Measurements from ENCODE around the gene APBB2.

APBB2 gene

DNA sequence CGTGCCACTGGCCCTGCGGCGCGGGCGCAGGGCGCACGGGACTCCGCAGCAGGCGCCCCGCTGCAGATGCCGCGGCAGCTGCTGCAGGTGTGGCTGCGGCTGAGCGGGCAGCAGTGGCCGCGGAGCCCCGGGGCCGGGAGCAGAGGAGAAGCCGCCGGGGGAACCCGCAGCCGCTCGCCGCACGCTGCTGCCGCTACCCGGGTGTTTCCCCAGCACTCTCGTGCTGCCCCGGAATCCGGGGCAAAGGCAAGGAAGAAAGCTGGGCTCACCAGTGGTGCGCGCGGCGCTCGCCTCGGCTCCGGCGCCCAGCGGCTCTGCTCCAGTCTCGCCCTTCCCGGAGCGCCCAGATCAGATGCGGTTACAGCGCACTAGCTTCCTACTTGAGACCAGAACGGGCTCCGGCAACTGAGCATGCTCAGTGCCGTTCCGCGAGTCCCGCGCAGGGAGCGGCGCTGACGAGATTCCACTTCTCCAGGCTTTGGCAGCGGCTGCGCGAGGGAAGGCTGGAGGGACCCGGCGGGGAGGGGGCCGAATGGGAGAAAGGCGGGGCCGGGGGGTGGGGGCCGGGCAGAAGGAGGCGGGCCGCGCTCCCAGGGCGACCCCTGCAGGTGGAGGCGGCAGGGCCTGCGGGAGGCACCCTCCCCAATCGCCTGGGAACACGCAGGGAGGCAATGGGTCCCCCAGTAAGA is at the start of gene APBB2:
Gene APBB2 (minus strand): TSS at position 407 of the 689 bp plus-strand sequence. CDS start 181,288 bp downstream, outside the sequence.
- peak; percentile 59 for DNase-seq

GRCh38 chr4:41262198-41262597 is 47.9 kb upstream of the APBB2 start:
- DNase-seq = no peak

DNA sequence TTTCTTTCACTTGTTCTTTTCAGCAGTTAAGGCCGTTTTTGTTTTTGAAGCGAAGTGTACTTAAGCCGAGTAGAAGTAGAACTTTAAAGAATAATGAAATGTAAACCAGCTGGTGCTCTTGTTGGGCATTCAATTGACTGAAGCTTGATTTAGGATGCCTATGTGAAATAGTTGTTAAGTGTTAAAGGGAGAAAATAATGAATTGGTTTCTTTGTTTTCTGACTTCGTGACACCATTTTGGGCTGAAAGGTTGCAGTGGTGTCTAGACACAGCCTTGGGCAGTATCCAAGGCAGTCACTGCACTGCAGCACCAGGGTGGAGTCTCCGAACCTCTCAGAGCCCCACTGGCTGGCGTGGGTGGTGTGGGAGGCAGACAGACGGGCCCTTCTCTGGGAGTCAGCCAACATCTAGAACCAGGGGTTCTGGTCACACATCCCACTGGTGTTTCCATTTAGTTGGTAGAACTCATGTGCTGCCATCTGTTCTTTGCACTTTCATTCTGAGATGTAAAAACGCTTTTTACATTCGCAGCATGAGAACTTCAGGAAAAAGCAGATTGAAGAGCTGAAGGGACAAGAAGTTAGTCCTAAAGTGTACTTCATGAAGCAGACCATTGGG is 45.9 kb upstream of the APBB2 start:
- DNase-seq = no peak

DNA sequence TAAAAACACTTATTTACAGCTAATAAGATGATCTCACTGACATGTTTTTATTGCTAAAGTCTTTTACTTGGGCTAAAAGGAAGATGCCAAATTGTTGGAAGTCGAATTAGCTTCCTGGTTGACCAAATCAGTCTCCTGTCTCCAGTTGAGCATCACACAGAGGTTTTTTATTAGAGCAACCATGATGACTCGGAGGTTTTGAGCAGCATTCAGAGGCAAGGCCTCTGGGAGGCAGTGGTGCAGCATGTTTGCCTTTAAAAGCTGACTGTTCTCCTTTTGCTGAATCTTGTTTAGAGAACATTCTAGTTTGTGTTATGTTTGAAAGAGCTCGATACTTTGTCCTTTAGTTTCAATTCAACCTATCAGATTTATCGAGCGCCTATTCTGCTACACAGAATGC is 44.4 kb upstream of the APBB2 start:
- DNase-seq = peak; percentile 12

DNA sequence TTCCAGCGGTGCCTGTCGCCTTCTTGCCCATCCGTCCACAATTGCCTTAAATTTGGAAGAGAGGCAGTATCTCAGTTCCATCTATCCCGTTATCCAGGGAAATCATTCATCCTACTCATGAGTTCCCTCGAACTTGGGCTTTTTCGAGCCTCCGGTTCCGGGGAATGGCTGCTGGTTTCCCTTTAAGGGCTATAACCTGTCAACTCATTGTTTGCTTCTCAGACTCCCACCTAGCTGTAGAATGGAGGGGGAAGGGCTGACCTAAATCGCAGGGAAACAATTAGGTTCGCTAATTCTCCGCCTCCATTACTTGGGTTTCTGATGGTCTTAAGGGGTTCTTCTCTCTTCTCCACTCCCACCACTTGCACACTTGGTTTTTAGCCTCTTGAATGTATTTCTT is 43.6 kb upstream of the APBB2 start:
- no peak for DNase-seq

DNA sequence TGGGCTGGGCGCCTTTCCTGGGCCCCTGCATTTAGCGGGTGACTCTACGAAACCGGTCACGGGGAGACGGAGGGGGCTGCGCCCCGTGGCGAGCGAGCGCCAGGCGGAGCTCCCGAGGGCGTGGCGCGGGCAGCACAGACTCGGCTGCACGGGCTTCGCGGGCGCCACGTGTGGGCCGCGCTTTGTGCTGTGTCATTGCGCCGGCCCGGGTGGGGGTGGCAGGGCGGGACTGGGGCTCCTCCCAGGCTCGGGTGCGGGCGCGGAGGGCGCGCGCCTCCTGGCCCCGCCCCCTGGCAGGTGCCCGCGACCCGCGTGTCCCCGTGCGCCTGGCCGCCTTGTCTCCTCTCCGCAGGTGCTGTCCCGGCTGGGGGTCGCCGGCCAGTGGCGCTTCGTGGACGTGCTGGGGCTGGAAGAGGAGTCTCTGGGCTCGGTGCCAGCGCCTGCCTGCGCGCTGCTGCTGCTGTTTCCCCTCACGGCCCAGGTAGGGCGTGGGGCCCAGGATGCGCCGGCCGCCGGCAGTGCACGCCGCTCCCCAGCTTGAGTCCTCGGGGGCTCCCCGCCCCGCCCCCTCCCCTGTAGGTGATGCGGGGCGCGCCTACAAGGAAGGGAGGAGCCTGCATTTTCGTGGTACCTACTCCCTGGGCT is 43.0 kb upstream of the APBB2 start:
- DNase-seq = peak; percentile 42

- no peak for DNase-seq
These were observed 42.5 kb upstream of the APBB2 start, which contains the start of gene UCHL1 for GRCh38 chr4:41256740-41257256. TSS of gene UCHL1 (plus strand) at chr4:41256928. CDS start at chr4:41256977, 49 bp downstream.

- DNase-seq = no peak
These were observed 41.9 kb upstream of the APBB2 start for GRCh38 chr4:41256131-41256739.

- no peak for DNase-seq
These were observed 31.6 kb upstream of the APBB2 start for GRCh38 chr4:41245983-41246382.

GRCh38 chr4:41241919-41242318 is 27.6 kb upstream of the APBB2 start:
- no peak for DNase-seq

DNA sequence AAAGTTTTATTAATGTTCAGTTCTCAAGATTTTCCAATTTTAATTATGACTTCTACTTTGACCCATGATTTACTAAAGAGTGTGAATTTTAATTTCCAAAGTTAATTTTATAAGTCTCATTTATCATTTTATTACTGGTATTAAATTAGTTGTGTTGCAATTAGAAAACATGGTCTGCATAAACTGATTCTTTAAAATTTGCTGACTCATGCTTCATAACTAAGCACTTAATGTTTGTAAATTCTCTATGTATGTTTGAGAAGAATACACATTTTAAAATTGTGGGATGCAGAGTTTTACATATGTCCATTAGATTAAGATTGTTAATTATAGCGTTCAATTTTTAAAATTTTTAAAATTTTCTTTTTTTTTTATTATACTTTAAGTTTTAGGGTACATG is 22.2 kb upstream of the APBB2 start:
- no peak for DNase-seq

- DNase-seq = no peak
These were observed 21.7 kb upstream of the APBB2 start for GRCh38 chr4:41236032-41236431.

DNA sequence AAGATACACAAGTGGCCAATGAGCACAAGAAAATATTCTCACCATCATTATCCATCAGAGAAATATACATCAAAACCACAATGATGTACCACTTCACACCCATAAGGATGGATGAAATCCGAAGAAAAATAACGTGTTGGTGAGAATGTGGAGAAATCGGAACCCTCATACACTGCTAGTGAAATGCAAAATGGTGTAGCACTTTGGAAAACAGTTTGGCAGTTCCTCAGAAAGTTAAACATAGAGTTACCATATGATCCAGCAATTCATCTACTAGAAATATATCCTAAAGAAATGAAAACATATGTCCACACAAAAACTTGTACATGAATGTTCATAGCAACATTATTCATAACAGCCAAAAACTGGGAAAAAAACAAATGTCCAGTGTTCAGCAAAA is 18.5 kb upstream of the APBB2 start:
- DNase-seq = no peak

DNA sequence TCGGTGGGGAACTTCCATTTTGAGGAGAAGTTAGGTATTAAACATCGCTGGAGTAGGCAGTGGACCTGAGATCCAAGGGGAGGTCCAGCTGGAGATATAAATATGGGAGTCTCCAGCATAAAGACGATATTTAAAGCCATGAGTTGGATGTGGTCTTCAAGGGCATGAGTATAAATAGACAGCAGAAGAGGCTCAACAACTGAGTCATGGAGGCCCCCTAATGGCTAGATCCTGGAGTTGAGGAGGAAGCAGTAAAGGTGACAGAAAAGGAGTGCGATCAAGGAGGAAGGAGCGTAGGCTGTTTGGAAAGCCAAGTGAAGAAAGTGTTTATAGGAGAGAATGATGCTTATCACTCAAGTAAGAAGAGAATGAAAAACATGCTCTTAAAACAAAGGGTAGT is 18.1 kb upstream of the APBB2 start:
- DNase-seq = no peak

DNA sequence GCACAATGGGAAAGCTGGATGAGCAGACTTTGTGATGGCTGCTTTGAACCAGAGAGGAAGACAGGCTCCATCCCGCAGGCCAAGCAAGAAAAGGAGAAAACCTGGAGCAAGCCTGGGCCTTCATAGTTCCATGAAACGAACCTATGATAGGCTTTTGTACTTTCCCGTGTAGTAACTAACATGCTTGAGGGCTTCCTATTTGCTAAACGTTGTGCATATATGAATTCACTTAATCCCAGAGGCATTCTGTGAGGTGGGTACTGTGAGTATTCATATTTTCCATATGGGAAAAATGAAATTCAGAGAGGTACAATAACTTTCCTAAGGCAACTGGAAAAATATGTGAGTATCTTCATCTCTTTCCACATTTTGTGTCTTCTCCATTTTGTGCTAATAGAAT is 13.6 kb upstream of the APBB2 start:
- DNase-seq = no peak

- DNase-seq = no peak
These were observed 7.7 kb upstream of the APBB2 start for GRCh38 chr4:41221850-41222645.

GRCh38 chr4:41219421-41219950 is 5.1 kb upstream of the APBB2 start:
- DNase-seq = no peak

DNA sequence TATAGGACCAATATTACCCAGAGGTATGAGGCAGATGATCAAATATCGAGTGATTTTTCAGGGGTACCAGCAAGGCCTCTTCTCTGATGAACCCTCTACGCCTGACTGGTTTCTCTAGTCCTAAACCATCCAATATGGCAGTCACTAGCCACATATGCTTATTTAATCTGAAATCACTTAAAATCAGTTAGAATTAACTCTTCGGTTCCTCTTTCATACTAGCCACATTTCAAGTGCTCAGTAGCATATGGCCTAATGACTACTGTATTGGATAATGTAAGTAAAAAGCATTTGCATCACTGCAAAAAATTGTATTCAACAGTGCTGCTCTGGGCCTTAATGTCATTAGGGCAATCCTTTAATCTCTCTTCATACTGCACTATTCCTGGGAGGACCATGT is 4.4 kb upstream of the APBB2 start:
- DNase-seq = no peak

- DNase-seq = no peak
These were observed 3.0 kb upstream of the APBB2 start for GRCh38 chr4:41217374-41217773.

GRCh38 chr4:41217020-41217333 is 2.6 kb upstream of the APBB2 start:
- no peak for DNase-seq

DNA sequence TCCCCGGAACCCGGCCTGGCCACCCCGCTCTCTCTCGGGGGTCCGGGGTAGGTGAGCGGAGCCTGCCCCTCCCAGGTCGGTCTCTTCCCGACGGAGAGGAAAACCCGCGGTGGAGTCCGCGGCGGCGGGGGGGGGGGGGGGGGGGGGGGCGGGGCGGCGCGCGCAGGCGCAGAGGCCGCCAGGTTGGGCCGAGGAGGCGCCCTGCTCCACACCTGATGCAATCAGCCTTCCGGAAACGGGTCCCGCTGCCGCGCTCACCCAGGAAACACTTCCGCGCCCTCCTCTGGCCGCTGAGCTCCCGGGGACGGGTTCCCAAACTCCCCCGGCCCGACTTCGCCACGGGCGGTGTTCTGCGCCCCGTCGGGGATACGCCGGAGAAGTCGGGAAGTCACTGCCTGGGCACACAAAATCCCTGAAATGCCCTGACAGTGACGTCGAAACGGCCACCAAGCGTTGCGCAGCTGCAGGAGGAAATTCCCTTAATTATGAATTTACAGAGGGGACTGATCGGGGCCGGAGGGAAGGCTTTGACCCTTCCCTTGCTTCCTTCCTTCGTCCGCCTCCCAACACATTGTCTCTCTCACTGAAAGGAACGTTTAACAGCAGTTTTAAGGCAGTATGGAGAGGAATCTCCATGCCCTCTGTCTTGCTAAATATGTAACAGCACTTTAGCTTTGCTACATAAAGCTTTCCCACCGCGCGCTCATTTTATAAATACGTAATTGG is 2.1 kb upstream of the APBB2 start:
- peak; percentile 25 for DNase-seq

DNA sequence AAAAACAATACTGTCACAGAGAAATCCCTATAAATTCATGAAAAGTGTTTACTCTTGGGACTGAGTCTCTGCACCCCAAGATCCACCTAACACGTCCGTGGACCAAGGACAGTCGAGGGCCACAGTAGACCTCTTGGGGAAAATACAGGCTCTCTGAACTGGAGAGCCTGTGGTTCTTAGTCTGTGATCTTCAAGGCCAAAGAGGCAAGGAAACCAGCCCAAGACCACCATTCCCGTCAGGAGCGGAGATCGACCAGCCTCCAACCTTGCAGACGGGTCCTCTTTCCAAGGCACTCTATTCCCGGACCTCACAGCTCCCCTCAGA is 1.6 kb upstream of the APBB2 start:
- DNase-seq = no peak

Data from hematopoietic multipotent progenitor cell treated with erythropoietin and hydrocortisone succinate and interleukin-3 and kit ligand, for 8 days (in vitro differentiated cells).